ENCODE data around the gene CBX2.

DNA sequence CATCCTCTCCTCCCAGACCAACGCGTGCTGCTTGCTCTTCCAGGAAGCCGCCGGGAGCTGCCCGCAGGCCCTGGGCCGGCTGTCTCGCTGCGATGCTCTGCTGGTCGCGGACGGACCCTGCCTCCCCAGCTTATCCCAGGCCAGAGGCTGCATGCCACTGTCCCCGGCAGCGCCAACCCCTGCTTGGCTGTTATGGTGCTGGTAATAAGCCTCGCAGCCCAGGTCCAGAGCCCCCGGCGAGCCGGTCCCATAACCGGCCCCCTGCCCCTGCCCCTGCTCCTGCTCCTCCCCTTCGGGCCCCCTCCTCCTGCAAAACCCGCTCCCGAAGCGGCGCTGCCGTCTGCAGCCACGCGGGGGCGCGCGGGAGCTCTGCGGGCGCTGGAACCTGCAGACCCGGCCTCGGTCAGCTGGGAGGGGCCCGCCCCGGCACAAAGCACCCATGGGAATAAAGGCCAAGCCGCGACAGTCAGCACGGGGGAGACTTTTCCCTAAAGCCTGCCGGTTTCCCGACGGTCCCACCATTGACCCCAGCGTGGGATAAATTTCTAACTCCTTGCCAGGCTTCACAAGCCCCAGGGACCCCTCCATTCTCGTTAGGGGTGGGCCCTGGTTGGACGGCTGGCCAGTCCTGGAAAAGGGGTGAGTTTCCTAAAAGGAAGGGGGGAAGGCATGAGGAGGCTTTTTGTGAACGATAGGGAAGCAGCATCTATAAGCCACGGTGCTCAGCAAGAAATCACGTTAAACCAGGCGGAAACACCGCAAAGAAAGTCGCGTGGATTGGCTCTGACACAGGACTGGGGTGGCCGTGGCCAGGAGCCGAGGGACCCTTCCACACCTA, 36.0 kb upstream of the CBX2 start:
- TF ChIP-seq, protein P1, sequence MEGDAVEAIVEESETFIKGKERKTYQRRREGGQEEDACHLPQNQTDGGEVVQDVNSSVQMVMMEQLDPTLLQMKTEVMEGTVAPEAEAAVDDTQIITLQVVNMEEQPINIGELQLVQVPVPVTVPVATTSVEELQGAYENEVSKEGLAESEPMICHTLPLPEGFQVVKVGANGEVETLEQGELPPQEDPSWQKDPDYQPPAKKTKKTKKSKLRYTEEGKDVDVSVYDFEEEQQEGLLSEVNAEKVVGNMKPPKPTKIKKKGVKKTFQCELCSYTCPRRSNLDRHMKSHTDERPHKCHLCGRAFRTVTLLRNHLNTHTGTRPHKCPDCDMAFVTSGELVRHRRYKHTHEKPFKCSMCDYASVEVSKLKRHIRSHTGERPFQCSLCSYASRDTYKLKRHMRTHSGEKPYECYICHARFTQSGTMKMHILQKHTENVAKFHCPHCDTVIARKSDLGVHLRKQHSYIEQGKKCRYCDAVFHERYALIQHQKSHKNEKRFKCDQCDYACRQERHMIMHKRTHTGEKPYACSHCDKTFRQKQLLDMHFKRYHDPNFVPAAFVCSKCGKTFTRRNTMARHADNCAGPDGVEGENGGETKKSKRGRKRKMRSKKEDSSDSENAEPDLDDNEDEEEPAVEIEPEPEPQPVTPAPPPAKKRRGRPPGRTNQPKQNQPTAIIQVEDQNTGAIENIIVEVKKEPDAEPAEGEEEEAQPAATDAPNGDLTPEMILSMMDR (IDR thresholded peaks at IDR 0.05): peak; percentile 99
- TF ChIP-seq EZH2 (IDR thresholded peaks at IDR 0.05): peak; percentile 78
